GM21786 (cell line): ENCODE data around the gene XIAP.
"Not testable (repeated sequence)": the region's sequence is repeated elsewhere in the genome, so short reads cannot be mapped to it uniquely, and the experiment has no call there.

Source experiments
- ATAC-seq: cut with Tn5 transposase; IDR thresholded peaks from one replicate; pipeline ENCODE4 v1.9.1; 2021; ENCODE audit not compliant: unreplicated experiment

The XIAP gene

DNA sequence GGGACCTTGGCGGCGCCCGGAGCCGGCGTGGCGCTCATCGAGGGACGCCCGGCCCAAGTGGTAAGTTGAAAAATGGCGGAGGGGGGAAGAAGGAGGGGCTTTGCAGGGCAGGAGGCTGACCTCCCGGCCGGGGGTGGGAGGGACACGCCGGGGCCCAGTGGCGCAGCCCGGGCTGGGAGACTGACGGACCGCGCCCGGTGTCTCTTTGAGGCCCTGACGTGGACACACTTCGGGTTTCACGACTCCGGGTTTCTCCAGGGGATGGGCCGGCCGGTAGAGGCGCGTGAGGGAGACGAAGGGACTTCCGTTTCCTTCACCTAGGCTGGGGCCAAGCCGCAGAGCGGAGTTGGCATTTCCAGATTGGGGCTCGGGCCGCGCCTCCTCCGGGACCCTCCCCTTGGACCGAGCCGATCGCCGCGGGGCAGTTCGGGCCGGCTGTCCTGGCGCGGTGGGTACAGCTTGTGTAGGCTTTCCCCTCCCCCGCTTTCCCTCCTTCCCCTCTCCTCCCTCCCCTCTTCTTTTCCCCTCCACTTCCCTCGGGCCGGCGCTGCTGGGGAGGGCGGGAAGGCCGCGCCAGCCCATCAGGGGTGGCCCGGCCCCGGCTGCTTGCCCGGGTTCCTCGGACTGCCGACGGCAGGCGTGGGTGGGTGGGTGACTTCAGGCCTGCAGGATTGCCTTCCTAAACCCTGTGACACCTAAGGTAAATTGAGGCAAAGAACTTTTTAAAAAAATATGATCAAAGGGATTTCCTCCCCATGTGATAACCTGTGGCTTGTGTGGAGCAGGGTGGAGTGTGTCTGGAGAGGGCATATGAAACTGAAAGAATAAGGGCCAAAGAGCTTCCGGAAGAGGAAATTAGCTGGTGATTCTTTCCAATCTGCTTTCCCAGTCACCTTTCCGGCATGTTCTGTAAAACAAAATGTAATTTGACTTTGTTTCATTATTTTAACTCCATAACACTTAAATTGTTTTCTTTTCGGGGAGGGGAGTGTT, at the start of gene XIAP:
Gene XIAP, plus strand, starts transcription at position 208 of the 993 bp plus-strand sequence. CDS start 25,610 bp downstream, outside the sequence.
- ATAC-seq = peak; percentile 69

DNA sequence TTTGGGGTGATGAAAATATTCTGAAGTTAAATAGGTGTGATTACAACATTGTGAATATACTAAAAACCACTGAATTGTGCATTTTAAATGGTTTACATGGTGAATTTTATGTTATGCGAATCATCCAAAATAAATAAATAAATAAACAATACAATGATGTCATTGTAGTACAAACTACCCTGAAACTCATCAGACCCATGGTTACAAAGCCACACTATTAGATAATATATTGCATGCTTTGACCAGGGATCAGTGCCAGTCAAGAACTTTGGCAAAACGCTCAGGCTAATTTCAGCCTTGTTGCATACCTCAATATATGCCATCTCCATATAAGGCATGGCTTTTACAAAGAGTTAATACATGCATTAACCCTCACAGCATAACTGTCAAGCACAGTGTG, 45.5 kb upstream of the XIAP start:
- no peak for ATAC-seq

DNA sequence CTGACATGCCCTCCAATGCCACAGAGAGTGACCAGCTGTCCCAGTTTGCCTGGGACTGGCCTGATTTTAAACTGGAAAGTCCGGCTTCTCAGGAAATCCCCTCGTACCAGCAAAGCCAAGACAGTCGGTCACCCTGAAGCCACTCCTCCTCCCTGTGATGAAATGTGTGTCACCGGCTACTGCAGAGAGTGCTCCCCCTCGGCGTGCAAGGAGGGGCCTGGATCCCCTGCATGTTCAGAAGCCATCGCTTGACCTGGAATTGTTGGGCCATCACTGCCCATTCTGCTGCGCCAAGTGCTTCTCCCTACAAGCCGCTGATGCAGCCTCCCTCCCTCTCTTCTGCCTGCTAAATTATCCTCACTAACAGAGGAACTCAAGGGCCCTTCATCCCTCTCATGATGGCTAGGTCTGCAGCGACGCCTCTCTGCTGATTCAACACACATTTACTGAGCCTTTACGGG, 44.9 kb upstream of the XIAP start:
- ATAC-seq = not testable (repeated sequence)

DNA sequence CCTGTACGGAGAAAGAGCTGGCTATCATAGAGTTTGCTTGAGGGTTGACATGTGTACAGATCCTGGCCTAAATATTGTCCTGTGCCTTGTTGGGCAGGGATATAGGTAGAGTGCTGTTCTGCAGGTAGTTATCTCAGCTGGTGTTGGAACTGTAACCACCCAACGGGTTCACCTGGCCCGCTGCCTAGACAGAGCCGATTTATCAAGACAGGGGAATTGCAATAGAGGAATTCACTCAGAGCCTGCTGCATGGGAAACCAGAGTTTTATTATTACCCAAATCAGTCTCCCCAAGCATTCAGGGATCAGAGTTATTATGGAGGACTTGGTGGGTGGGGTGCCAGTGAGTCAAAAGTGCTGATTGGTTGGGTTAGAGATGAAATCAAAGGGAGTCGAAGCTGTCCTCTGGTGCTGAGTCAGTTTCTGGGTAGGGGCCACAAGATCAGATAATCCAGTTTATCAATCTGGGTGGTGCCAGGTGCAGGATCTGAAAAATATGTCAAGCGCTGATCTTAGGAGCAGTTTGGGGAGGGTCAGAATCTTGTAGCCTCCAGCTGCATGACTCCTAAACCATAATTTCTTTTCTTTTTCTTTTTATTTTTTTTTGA, 42.5 kb upstream of the XIAP start:
- no peak for ATAC-seq

DNA sequence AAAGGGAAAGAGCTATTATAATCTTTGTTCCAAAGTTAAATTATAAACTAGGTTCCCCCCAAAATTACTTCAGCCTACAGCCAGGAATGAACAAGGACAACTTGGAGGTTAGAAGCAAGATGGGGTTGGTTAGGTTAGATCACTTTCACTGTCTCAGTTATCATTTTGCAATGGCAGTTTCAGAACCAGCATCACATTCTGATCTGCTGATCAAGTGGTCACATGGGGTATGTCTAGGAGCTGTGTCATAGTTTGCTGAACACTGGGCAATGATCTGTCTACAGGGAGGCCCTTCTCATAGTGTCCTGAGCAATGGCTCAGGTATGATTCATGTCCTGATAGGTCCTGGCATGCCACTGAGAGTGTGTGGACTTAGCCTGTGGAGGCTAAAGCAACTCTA, 41.6 kb upstream of the XIAP start:
- no peak for ATAC-seq

DNA sequence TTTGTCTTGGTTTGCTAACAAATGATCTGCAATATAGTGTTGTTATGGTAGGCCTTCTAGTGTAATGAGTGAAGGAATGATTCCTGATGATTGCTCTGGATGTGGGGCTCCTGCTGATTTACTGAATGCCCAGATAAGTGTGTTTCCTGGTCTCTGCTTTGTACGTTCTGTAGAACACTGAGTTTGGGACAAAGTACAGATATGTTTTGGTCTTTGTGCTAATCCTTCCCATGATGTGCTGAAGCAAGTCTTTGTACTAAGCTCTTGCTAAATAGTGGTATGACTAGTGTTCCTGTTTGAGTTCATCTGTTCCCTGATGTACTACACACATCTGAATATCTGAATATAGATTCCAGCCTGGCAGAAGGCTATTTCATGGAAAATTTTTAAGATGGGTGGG, 36.9 kb upstream of the XIAP start:
- no peak for ATAC-seq

DNA sequence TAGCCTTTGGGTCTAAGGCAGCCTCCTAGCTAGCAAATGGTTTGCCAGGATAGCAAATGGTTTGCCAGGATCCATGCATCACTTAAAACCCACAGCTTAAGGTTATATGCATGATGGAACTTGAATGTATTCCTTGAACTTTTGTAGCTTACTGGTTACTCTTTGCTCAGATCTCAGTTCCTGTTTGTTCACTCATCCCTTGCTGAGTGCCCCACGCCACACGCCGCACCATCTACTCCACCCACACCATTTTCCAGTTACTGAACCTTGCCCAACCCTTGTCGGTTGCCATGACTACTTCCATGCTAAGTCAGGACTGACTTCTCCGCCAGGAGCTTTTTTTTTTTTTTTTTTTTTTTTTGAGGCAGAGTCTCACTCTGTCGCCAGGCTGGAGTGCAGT, 29.5 kb upstream of the XIAP start:
- ATAC-seq = peak; percentile 88

DNA sequence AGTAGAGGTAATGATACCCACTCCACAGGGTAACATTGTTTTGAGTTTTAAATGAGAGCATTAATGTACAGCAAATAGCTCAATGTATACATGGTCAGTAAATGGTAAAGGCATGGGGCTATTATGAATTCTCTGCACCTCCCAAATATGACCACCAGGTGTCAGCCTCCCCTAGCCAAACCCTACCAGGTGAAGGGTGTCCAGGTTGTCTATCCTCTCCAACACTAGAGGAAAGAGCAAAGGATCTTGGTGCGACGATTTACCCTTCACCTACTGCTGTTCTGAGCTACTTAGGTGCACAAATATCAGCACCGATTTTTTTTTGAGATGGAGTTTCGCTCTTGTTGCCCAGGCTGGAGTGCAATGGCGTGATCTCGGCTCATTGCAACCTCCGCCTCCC, 26.5 kb upstream of the XIAP start:
- ATAC-seq = peak; percentile 84

DNA sequence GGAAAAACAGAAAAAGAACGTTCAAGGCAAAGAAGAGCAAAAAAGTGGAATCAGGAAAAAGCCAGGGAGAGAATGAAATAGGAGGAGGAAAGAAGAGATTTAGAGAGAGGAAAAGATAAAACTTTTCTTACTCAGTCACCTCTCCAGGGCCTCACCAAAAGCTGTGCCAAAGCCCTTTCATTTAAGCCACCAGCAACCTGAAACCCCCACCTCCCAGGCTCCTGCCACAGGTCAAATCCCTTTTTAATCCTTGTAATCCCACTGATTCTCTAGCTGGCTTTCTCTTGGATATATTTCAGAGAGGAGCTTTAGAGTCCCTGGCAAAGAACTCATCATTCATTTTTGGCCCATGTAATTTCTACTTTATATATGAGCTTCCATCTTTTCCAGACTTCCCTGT, 25.7 kb upstream of the XIAP start:
- no peak for ATAC-seq

DNA sequence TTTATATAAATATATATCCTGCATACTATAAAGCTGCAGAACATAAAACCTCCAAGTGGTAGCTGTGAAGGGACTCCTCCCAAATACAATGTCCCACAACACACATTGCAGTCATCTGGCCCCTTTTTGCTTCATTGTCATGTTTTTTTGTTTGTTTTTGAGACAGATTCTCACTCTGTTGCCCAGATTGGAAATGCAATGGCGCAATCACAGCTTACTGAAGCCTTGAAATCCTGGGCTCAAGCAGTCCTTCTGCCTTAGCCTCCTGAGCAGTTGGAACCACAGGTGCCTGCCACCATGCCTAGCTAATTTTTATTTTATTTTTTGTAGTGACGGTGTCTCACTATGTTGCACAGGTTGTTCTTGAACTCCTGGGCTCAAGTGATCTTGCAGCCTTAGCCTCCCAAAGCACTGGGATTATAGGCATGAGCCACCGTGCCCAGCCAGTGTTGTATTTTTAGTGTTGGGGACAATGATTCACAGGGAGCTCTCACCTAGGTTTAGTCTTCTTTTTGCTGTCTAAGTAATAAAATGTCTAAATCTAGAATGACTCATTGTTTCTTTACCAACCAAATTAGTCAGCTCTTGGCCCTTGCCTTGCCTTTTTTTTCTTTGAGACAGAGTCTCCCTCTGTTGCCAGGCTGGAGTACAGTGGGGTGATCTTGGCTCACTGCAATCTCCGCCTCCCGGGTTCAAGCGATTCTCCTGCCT, 24.0 kb upstream of the XIAP start:
- ATAC-seq = peak; percentile 37

DNA sequence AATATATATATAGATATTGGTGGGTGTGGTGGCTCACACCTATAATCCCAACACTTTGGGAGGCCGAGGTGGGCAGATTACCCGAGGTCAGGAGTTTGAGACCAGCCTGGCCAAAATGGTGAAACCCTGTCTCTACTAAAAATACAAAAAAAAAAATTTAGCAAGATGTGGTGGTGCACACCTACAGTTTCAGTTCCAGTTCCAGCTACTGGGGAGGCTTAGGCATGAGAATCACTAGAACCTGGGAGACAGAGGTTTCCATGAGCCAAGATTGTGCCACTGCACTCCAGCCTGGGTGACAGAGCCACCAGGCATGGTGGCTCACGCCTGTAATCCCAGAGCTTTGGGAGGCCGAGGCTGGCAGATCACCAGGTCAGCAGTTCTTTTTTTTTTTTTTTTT, 14.7 kb upstream of the XIAP start:
- ATAC-seq = not testable (repeated sequence)

DNA sequence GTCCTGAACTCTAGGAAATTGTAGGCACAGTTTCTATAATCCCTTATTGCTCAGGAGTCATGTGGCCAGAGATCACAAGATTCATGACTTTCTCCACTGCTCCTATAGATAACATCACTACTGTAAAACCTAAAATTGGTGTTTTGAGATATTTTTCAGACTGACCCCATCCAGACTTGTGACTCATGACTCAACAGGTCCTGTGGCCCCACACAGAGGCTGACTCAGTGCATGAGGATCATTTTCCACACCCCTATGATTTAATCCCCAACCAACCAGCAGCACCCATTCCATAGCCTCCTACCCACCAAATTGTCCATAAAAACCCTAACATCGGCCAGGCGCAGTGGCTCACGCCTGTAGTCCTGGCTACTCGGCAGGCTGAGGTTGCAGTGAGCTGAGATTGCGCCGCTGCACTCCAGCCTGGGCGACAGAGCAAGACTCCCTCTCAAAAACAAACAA, 13.2 kb upstream of the XIAP start:
- no peak for ATAC-seq

DNA sequence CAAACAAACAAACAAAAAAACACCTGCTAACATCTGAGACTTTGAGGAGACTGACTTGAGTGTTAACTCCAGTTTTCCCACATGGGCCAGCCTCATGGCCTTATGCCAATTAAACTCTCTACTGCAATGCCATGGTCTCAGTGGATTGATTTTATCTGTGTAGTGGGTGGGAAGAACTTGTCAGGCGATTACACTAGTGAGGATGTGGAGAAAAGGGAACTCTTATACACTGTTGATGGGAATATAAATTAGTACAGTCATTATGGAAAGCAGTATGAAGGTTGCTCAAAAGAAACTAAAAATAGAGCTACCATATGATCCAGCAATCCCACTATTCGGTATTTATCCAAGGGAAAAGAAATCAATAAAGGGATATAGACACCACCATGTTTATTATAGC, 12.8 kb upstream of the XIAP start:
- ATAC-seq = no peak

DNA sequence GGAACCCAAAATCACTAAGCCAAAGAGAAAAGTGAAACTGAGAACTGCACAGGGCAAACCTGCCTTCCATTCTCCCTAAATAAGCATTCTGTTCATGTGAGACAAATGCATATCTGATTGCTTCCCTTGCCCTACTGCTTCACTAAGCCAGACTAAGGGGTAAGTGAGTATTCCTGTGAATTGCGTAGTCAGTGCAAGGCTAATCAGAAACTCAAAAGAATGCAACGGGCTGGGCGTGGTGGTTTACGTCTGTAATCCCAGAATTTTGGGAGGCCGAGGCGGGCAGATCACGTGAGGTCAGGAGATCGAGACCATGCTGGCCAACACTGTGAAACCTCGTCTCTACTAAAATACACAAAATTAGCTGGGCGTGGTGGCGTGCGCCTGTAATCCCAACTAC, 10.8 kb upstream of the XIAP start:
- no peak for ATAC-seq

DNA sequence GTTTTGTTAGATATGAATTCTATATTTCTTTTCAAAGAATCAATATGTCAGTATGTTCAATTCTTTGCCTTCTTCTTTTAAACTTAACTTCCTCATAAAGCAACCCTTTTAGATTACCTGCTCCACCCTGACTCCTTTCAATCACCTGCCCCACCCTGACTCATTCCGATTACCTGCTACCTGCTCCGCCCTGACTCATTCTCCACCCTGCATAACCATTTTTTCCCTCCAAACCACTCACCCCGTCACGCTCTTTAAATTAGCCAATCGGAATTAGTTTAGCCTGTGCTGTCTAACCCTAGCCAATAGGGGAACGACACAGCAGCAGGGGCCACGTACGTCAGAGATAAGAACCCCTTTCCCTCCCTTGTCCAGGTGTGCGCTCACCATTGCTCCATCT, 9.9 kb upstream of the XIAP start:
- ATAC-seq = not testable (repeated sequence)

DNA sequence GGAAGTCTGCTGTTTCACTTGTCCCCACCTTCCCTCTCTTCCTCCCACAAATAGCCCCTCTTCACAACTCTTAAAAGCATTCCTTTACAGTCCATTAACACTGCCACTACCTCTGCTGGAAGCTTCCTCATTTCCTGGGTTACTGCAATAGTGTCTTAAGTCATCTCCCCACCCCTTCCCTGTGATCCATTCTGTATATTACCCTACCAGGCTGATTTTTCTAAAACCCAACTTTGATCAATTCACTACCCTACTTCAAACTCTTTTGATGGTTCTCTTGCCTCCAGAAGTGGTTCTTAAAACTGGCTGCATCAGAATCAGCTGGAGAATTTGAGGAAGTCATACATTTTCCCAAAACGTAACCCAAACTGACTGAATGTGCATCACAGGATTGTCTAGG, 8.8 kb upstream of the XIAP start:
- no peak for ATAC-seq

DNA sequence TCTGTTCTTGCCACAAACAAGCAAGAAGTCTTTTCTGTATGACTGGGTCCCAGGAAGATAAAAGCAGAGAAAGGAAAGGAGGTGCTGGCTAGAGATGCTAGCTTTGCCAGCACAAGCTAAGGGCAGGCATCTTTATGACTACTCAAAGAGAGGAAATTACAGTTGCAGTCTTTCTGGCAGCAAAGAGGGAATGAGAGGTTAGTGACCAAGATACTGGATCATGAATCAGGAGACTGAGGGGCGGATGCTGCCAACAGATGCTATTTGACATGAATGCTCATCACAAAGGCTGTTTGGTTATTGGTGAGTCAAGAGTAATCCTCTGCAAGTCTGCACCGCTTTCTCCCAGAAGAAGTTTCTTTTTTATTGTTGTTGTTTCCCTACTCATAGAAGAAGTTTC, 5.5 kb upstream of the XIAP start:
- no peak for ATAC-seq

DNA sequence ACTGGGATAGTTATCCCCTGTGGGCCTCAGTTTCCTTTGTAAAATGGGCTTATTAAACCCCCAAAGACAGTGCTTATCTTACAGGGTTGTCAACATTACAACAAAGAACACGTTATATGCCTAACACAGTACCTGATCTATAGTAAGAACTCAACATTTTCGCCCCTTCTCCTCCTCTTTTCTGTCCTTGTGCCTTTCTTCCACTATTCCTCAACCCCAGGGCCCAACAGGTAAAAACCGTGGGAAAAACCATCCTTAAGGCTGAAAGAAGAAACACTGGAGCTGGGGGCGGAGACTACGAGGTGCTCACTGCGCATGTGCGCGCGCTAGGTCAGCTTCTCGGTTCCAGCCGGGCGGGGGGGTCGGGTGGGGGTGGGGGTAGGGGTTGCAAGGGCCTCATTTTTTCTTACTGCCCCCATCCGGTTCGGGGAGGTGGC, 426 bp upstream of the XIAP start:
- no peak for ATAC-seq

DNA sequence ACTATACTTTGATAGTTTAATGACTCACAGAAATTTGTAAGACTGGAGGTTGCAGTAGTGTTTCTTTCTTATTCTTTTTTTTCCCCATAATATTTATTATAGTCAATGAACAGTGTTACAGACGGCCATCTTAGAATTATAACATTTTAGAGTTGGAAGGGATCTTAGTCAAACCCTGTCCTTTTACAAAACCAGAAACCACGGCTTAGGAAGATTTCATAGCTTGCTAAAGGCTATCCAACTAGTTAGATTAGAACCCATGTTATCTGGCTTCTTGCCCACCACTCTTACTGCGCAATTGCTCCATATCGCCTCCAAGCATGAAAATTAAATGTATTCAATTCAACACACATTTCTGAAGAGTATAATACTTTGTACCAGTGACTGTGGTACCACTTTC, 1.1 kb downstream of the XIAP start:
- ATAC-seq = no peak

DNA sequence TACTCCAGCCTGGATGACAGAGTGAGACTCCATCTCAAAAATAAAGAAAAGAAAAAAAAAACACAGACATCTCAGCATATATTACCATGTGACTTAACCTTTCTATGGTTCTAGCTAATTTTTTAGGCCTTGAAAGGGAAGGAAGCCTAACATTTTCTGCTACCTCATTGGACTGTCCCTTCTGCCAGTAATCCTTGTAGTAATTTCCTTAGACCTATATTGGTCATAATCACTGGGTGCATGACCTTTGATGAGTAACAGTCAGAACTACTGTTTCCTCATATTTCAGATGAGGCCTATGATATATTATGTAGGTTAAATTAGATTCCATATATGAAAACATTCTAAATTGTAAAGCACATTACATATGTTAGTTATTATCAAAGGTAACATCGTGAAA, 9.6 kb downstream of the XIAP start:
- no peak for ATAC-seq

DNA sequence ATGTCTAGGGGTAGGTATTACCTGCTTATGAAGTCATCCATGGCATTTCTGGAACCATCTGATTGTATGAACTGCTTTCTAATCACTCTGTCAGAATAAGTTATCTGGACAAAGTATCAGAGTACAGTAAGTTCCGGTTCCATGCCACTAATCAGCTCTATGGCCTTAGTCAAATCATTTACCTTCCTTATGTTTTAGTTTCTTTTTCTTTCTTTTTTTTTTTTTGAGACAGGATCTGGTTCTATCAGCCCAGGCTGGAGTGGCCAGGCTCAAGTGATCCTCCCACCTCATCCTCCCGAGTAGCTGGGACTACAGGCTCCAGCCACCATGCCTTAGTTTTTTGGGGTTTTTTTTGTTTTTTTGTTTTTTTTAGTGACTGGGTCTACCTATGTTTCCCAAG, 11.5 kb downstream of the XIAP start:
- peak; percentile 50 for ATAC-seq
